Measurements from ENCODE around the gene RTN4RL2. TPM values are rescaled to one million over a fixed set of nuclear protein-coding genes. Genes with fewer than 3 reads are reported as not detected.

RTN4RL2 gene
- total RNA-seq (2021), result 3.4 and 4.6 TPM in 2 replicates
- Bru-seq, nascent RNA, result percentile 23 among the genes with signal in this experiment
- BruChase-seq, experiment 1, labeled RNA remaining after a 2-hour chase, result percentile 21 among the genes with signal in this experiment
- BruChase-seq, experiment 2, labeled RNA remaining after a 6-hour chase, result percentile 31 among the genes with signal in this experiment
- long read RNA-seq, transcript RTN4RL2-201 (3 exons, 2,203 nt), result major isoform, 5 of 9 reads
- long read RNA-seq, partial matches to known transcripts, result 0 of 9 reads
- long read RNA-seq, other reads (novel, unspliced or antisense), result 4 of 9 reads

- no peaks in the 10 kb centered on the region for H3K9me3 ChIP-seq (ENCODE audit: insufficient read depth, low read depth)
- peak within 1 kb of the TSS; percentile 61; the same call in 1 of the 2 replicates for H2AFZ ChIP-seq
- no peaks in the 10 kb centered on the region for H3K79me2 ChIP-seq (ENCODE audit: low read depth)
- no peak within 1 kb of the TSS for H3K27ac ChIP-seq
- TF ChIP-seq CTCF (conservative IDR thresholded peaks at IDR 0.05) (peak; percentile 52; the same call in 1 of the 2 replicates), EZH2 (IDR thresholded peaks at IDR 0.05; ENCODE audit: low read depth) (no peak)
- intact Hi-C loops (cut with micrococcal nuclease; ENCODE audit: unreplicated experiment), result no loop called here
- POLR2A ChIA-PET (ENCODE audit: unreplicated experiment), result interaction anchor here (0.7 kb wide), 1 partner anchor 192 kb away, joined by 3 read pairs; no protein-coding TSS in a partner anchor
- peaks cover 22% of the 10 kb centered on the region for H3K4me1 ChIP-seq (replicated peaks; ENCODE audit: insufficient read depth)
- H4K20me1 ChIP-seq (ENCODE audit: insufficient read depth), result no peaks in the 10 kb centered on the region
- H3F3A ChIP-seq (ENCODE audit: insufficient read depth, low read depth), result no peaks in the 10 kb centered on the region; the same call in 1 of the 2 replicates
- H3K27me3 ChIP-seq (ENCODE audit: insufficient read depth, low read depth), result peaks cover 22% of the 10 kb centered on the region
- peak in 1 of 2 experiments; percentile 43 for DNase-seq
- peak within 1 kb of the TSS; percentile 56 for H3K4me3 ChIP-seq
- no peaks in the 10 kb centered on the region for H3K9me2 ChIP-seq (ENCODE audit: insufficient read depth)
- CTCF ChIA-PET, result interaction anchor here (0.7 to 1.8 kb wide), 7 partner anchors 18 to 1245 kb away, joined by 3 to 14 read pairs (median 5); no protein-coding TSS in a partner anchor
- no peaks in the 10 kb centered on the region for H3K36me3 ChIP-seq (ENCODE audit: low read depth)
- BruUV-seq (replicated peaks), result no TSS peak
- peak within 1 kb of the TSS; percentile 94 for H3K4me2 ChIP-seq
Measured at GRCh38 chr11:57460022-57460757, at the start of gene RTN4RL2. Gene RTN4RL2, plus strand, starts transcription at chr11:57460528. Its CDS starts 338 bp downstream, at chr11:57460866.

DNA sequence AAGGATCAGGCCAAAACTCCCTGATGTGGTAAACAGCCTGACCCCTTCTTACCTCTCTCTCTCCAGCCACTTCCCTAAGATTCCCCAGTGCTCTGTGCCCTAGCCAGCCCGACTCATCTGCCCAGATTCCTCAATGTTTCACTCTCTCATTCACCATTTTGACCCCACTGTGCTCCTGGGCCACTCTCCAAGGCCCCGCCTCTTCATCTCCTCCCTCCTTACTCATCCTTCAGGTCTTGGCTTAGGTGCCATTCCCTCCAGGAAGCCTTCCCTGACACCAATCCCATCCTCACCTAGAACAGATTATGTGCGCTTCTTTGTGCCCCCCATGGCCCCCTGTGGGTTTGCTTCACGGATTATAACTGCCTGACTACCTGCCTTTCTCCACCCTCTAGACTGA, 46.6 kb upstream of the RTN4RL2 start:
- DNase-seq, result peak in 1 of 2 experiments; percentile 32
- H3K27ac ChIP-seq, result no peak overlapping the region
- peaks cover 7% of the 10 kb centered on the region; the same call in 1 of the 2 replicates for H4K20me1 ChIP-seq (ENCODE audit: insufficient read depth)
- H2AFZ ChIP-seq, result no peak overlapping the region
- intact Hi-C loops (cut with micrococcal nuclease; ENCODE audit: unreplicated experiment), result no loop called here
- no peaks in the 10 kb centered on the region for H3K9me2 ChIP-seq (ENCODE audit: insufficient read depth)
- H3K4me2 ChIP-seq, result no peak overlapping the region
- CTCF ChIA-PET, result no interaction called here
- TF ChIP-seq CTCF (conservative IDR thresholded peaks at IDR 0.05), result no peak
- no peak for TF ChIP-seq EZH2 (IDR thresholded peaks at IDR 0.05; ENCODE audit: low read depth)
- peaks cover 52% of the 10 kb centered on the region for H3K36me3 ChIP-seq (ENCODE audit: low read depth)
- no peaks in the 10 kb centered on the region for H3K79me2 ChIP-seq (ENCODE audit: low read depth)
- peaks cover 36% of the 10 kb centered on the region for H3F3A ChIP-seq (ENCODE audit: insufficient read depth, low read depth)
- H3K9me3 ChIP-seq (ENCODE audit: insufficient read depth, low read depth), result no peaks in the 10 kb centered on the region
- BruUV-seq (replicated peaks), result no TSS peak
- POLR2A ChIA-PET (ENCODE audit: unreplicated experiment), result no interaction called here
- H3K4me1 ChIP-seq (replicated peaks; ENCODE audit: insufficient read depth), result no peaks in the 10 kb centered on the region
- no peak overlapping the region for H3K4me3 ChIP-seq
- no peaks in the 10 kb centered on the region for H3K27me3 ChIP-seq (ENCODE audit: insufficient read depth, low read depth)

DNA sequence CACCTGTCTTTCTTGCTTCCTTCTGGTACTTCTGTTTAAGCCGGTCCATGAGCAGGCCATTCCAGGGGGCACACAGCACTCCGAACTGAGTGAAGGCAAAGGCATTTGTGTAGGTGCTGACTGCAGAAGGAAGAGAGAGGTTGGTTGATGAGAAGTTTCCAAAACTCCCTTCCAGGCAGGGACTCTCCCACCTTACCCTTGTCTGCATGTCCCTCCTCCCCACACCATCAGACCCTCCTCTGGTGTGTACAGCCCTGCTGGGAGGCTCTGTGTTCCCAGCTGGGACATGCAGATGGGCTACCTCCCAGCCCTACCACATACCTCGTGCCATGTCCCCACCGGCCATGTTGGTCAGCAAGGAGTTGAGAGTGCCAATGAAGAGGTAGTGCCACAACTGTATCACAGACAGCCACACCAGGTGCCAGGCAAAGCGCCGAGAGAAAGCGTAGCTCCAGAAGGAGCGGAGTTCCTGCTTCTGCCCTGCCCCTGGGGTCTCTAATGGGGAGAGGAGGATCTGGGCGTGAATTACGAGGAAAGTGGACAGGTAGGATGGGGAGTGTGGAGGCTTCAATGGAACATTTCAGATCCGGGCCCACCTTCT, 45.6 kb upstream of the RTN4RL2 start:
- POLR2A ChIA-PET (ENCODE audit: unreplicated experiment), result no interaction called here
- no peaks in the 10 kb centered on the region for H3K4me1 ChIP-seq (replicated peaks; ENCODE audit: insufficient read depth)
- no peaks in the 10 kb centered on the region for H3K9me2 ChIP-seq (ENCODE audit: insufficient read depth)
- H3K9me3 ChIP-seq (ENCODE audit: insufficient read depth, low read depth), result no peaks in the 10 kb centered on the region
- H4K20me1 ChIP-seq (ENCODE audit: insufficient read depth), result peaks cover 7% of the 10 kb centered on the region; the same call in 1 of the 2 replicates
- peaks cover 38% of the 10 kb centered on the region for H3F3A ChIP-seq (ENCODE audit: insufficient read depth, low read depth)
- no peaks in the 10 kb centered on the region for H3K27me3 ChIP-seq (ENCODE audit: insufficient read depth, low read depth)
- H3K4me2 ChIP-seq, result no peak overlapping the region
- DNase-seq, result peak in 1 of 2 experiments; percentile 30
- no peaks in the 10 kb centered on the region for H3K79me2 ChIP-seq (ENCODE audit: low read depth)
- TF ChIP-seq CTCF (conservative IDR thresholded peaks at IDR 0.05) (no peak), EZH2 (IDR thresholded peaks at IDR 0.05; ENCODE audit: low read depth) (no peak)
- CTCF ChIA-PET, result no interaction called here
- no peak overlapping the region for H3K4me3 ChIP-seq
- intact Hi-C loops (cut with micrococcal nuclease; ENCODE audit: unreplicated experiment), result no loop called here
- H3K27ac ChIP-seq, result no peak overlapping the region
- BruUV-seq (replicated peaks), result no TSS peak
- peaks cover 49% of the 10 kb centered on the region for H3K36me3 ChIP-seq (ENCODE audit: low read depth)
- no peak overlapping the region for H2AFZ ChIP-seq

All from PC-9 (cell line).